H1 (cell line): Measurements from ENCODE around the gene SCP2. TPM values are rescaled to one million over a fixed set of nuclear protein-coding genes. Genes with fewer than 3 reads are reported as not detected.
A peak's percentile ranks its signal among the peaks of the same experiment; 100 is the strongest.

ENCODE experiments used
- CTCF ChIA-PET: fragments of 300-600 bp; sonication (Branson Sonifier 250); formaldehyde crosslinking; loops from one replicate; lab custom pipeline; 2021; ENCODE audit not compliant: partially characterized antibody; lab: Charles Lee
- POLR2A ChIA-PET: fragments of 300-600 bp; sonication (Branson Sonifier 250); formaldehyde crosslinking; loops from one replicate; lab custom pipeline; 2021; ENCODE audit warnings: inconsistent platforms; ENCODE audit not compliant: partially characterized antibody; lab: Charles Lee
- DNase-seq, 2 experiments: peaks; one replicate each; pipeline versions ENCODE4 v3.0.0 to v3.0.0-alpha.2; 2010 to 2022; ENCODE audit warnings: low spot score in 2 of 2, low read depth in 1 of 2, mixed read lengths in 1 of 2
- FAIRE-seq: peaks from 2 replicates; lab custom pipeline; 2011; peaks lifted over from hg19 to GRCh38; lab: Jason Lieb, UNC
- H2AFZ ChIP-seq: 2 replicates; pipeline ENCODE4 v1.8.1; 2012; ENCODE audit warnings: low read length, inconsistent platforms
- H2AK5ac ChIP-seq: 2 replicates; pipeline ENCODE4 v1.6.1; 2013; ENCODE audit warnings: low read depth, low read length
- H2BK120ac ChIP-seq: replicated peaks from 2 replicates; pipeline ENCODE3; 2013; ENCODE audit warnings: low read depth, low read length, inconsistent platforms
- H2BK12ac ChIP-seq: 2 replicates; pipeline ENCODE4 v1.6.1; 2013; ENCODE audit warnings: low read depth, low read length
- H2BK15ac ChIP-seq: 2 replicates; pipeline ENCODE4 v1.6.1; 2013; ENCODE audit warnings: low read length
- H2BK20ac ChIP-seq: 2 replicates; pipeline ENCODE4 v1.6.1; 2013; ENCODE audit warnings: low read length
- H2BK5ac ChIP-seq: 2 replicates; pipeline ENCODE4 v1.6.1; 2013; ENCODE audit warnings: low read depth, low read length
- H3K14ac ChIP-seq: 2 replicates; pipeline ENCODE4 v1.6.1; 2013; ENCODE audit warnings: inconsistent platforms; ENCODE audit not compliant: insufficient read length
- H3K18ac ChIP-seq: 2 replicates; pipeline ENCODE4 v1.6.1; 2013; ENCODE audit warnings: low read length; ENCODE audit errors: extremely low read depth
- H3K23ac ChIP-seq: 2 replicates; pipeline ENCODE4 v1.6.1; 2013; ENCODE audit warnings: inconsistent platforms; ENCODE audit not compliant: insufficient read length
- H3K23me2 ChIP-seq: 2 replicates; pipeline ENCODE4 v1.6.1; 2013; ENCODE audit warnings: low read depth, low read length
- H3K27ac ChIP-seq: 2 replicates; pipeline ENCODE4 v1.6.1; 2011; ENCODE audit warnings: low read depth, low read length, inconsistent platforms
- H3K27me3 ChIP-seq, 4 experiments: replicated peaks in 1 of 4; 1 replicate in 1 of 4; 2 replicates in 3 of 4; pipeline versions ENCODE4 v1.6.1 to v1.8.1; 2011 to 2013; ENCODE audit warnings: low read length in 3 of 4, mild to moderate bottlenecking in 3 of 4, inconsistent platforms in 2 of 4, mixed read lengths in 2 of 4, moderate library complexity in 1 of 4; ENCODE audit not compliant: control insufficient read depth in 3 of 4, insufficient read depth in 3 of 4; ENCODE audit errors: extremely low read depth in 1 of 4
- H3K36me3 ChIP-seq, 4 experiments: 2 replicates each; pipeline versions ENCODE4 v1.6.1 to v1.8.1; 2011 to 2013; ENCODE audit warnings: mild to moderate bottlenecking in 4 of 4, low read length in 3 of 4, moderate library complexity in 2 of 4, control low read depth in 1 of 4, inconsistent platforms in 1 of 4; ENCODE audit not compliant: insufficient read depth in 4 of 4, control insufficient read depth in 2 of 4
- H3K4ac ChIP-seq: replicated peaks from 2 replicates; pipeline ENCODE3; 2013; ENCODE audit warnings: low read length, low read depth, mixed read lengths, inconsistent platforms; ENCODE audit not compliant: insufficient read length
- H3K4me1 ChIP-seq, 4 experiments: replicated peaks in 1 of 4; 1 replicate in 1 of 4; 2 replicates in 3 of 4; pipeline versions ENCODE4 v1.6.1 to v1.8.1; 2011 to 2013; ENCODE audit warnings: low read length in 3 of 4, inconsistent platforms in 2 of 4, mixed read lengths in 1 of 4; ENCODE audit not compliant: insufficient read depth in 4 of 4, control insufficient read depth in 3 of 4
- H3K4me2 ChIP-seq, 2 experiments: 2 replicates each; pipeline versions ENCODE4 v1.6.1 to v1.8.1; 2011 to 2013; ENCODE audit warnings: low read depth in 2 of 2, low read length in 2 of 2, control low read depth in 1 of 2, inconsistent platforms in 1 of 2, mild to moderate bottlenecking in 1 of 2; ENCODE audit not compliant: insufficient read depth in 1 of 2
- H3K4me3 ChIP-seq, 4 experiments: fragments of 200-600, 300-600 bp in 1 of 4; sonication (generic), shearing (Covaris generic), sonication (Bioruptor Twin) in 1 of 4; 2 replicates each; pipeline versions ENCODE4 v1.5.1 to v1.8.1; 2011 to 2016; ENCODE audit warnings: low read length in 4 of 4, low read depth in 3 of 4, control low read depth in 2 of 4, inconsistent platforms in 2 of 4, mild to moderate bottlenecking in 2 of 4, mixed read lengths in 1 of 4, moderate library complexity in 1 of 4; ENCODE audit not compliant: insufficient read depth in 2 of 4; ENCODE audit errors: extremely low read depth in 1 of 4
- H3K56ac ChIP-seq: replicated peaks from 2 replicates; pipeline ENCODE3; 2013; ENCODE audit warnings: low read depth, mild to moderate bottlenecking, mixed read lengths, low read length, inconsistent platforms; ENCODE audit not compliant: insufficient read length
- H3K79me1 ChIP-seq: 2 replicates; pipeline ENCODE4 v1.6.1; 2013; ENCODE audit warnings: low read depth, low read length, control low read depth
- H3K79me2 ChIP-seq, 2 experiments: 2 replicates each; pipeline versions ENCODE4 v1.6.1 to v1.8.1; 2012 to 2013; ENCODE audit warnings: low read length in 2 of 2, mild to moderate bottlenecking in 2 of 2, inconsistent platforms in 1 of 2; ENCODE audit not compliant: insufficient read depth in 2 of 2, control insufficient read depth in 1 of 2
- H3K9ac ChIP-seq, 4 experiments: replicated peaks in 1 of 4; 1 replicate in 1 of 4; 2 replicates in 3 of 4; pipeline versions ENCODE4 v1.6.1 to v1.8.1; 2011 to 2013; ENCODE audit warnings: low read depth in 3 of 4, low read length in 3 of 4, control low read depth in 2 of 4, mild to moderate bottlenecking in 2 of 4, moderate library complexity in 2 of 4, inconsistent platforms in 1 of 4; ENCODE audit errors: extremely low read depth in 1 of 4
- H3K9me3 ChIP-seq, 2 experiments: 2 replicates each; pipeline versions ENCODE4 v1.6.1 to v1.8.1; 2012 to 2013; ENCODE audit warnings: mild to moderate bottlenecking in 2 of 2, moderate library complexity in 2 of 2, control low read depth in 1 of 2, inconsistent platforms in 1 of 2, low read depth in 1 of 2, low read length in 1 of 2, mixed read lengths in 1 of 2; ENCODE audit not compliant: insufficient read depth in 2 of 2
- H4K20me1 ChIP-seq, 2 experiments: replicated peaks in 1 of 2; 2 replicates each; pipeline versions ENCODE3 to v1.8.1; 2011 to 2013; ENCODE audit warnings: inconsistent platforms in 2 of 2, low read length in 2 of 2, mild to moderate bottlenecking in 1 of 2; ENCODE audit not compliant: insufficient read depth in 2 of 2, control insufficient read depth in 1 of 2
- H4K5ac ChIP-seq: 2 replicates; pipeline ENCODE4 v1.6.1; 2013; ENCODE audit warnings: low read length, low read depth, mixed read lengths, inconsistent platforms; ENCODE audit not compliant: insufficient read length
- H4K8ac ChIP-seq: 2 replicates; pipeline ENCODE4 v1.8.0; 2013; ENCODE audit warnings: mild to moderate bottlenecking, moderate library complexity, low read length, inconsistent platforms; ENCODE audit not compliant: insufficient read depth; ENCODE audit errors: extremely low read depth
- H4K91ac ChIP-seq: replicated peaks from 2 replicates; pipeline ENCODE3; 2013; ENCODE audit warnings: low read length, mixed read lengths, inconsistent platforms; ENCODE audit not compliant: insufficient read length
- CBX8 ChIP-seq: fragments of 300-800, 300-1000 bp; sonication (generic); IDR thresholded peaks from 2 replicates; pipeline ENCODE4 v1.7.1; 2016; ENCODE audit warnings: low read depth, low read length, borderline replicate concordance
- CTCF ChIP-seq, 3 experiments: IDR thresholded peaks; 1 replicate in 2 of 3; 2 replicates in 1 of 3; pipeline versions ENCODE4 v1.5.1 to v1.6.1; 2011; ENCODE audit warnings: low read length in 3 of 3, mild to moderate bottlenecking in 3 of 3, inconsistent platforms in 2 of 3, low read depth in 1 of 3, moderate library complexity in 1 of 3; ENCODE audit not compliant: insufficient read depth in 1 of 3; ENCODE audit errors: control extremely low read depth in 1 of 3
- EZH2 ChIP-seq: fragments of 200-600 bp; sonication (generic); IDR thresholded peaks from 2 replicates; pipeline ENCODE4 v1.7.1; 2012; ENCODE audit warnings: low read depth, mild to moderate bottlenecking, moderate library complexity, low read length, inconsistent platforms; ENCODE audit not compliant: severe bottlenecking
- FOSL1 ChIP-seq: IDR thresholded peaks from 2 replicates; pipeline ENCODE4 v1.6.1; 2011; ENCODE audit warnings: mild to moderate bottlenecking, low read depth, low read length, moderate library complexity; ENCODE audit not compliant: insufficient read depth
- JUND ChIP-seq: IDR thresholded peaks from 2 replicates; pipeline ENCODE4 v1.6.1; 2011; ENCODE audit warnings: mild to moderate bottlenecking, improper control_type of control experiment, low read length
- KDM1A ChIP-seq: fragments of 200-600, 300-600 bp; sonication (generic); IDR thresholded peaks from 2 replicates; pipeline ENCODE4 v1.7.1; 2016; ENCODE audit warnings: mild to moderate bottlenecking, low read length, borderline replicate concordance
- KDM4A ChIP-seq: IDR thresholded peaks from one replicate; pipeline ENCODE4 v1.7.1; 2012; ENCODE audit warnings: low read depth, mild to moderate bottlenecking, moderate library complexity, low read length, inconsistent platforms; ENCODE audit not compliant: severe bottlenecking
- POLR2A ChIP-seq, 2 experiments: IDR thresholded peaks; 1 replicate in 1 of 2; 2 replicates in 1 of 2; pipeline ENCODE4 v1.6.1; 2011; ENCODE audit warnings: low read depth in 2 of 2, low read length in 2 of 2, mild to moderate bottlenecking in 2 of 2; ENCODE audit errors: control extremely low read depth in 1 of 2
- SAP30 ChIP-seq: fragments of 300-600 bp; sonication (generic); IDR thresholded peaks from 2 replicates; pipeline ENCODE4 v1.7.1; 2012; ENCODE audit warnings: low read length, moderate library complexity, mild to moderate bottlenecking, inconsistent platforms; ENCODE audit not compliant: insufficient read depth, insufficient replicate concordance
- SIN3A ChIP-seq, 2 experiments: IDR thresholded peaks in 1 of 2; conservative IDR thresholded peaks in 1 of 2; 2 replicates each; pipeline ENCODE4 v1.6.1; 2011 to 2012; ENCODE audit warnings: low read length in 2 of 2, improper control_type of control experiment in 1 of 2, low read depth in 1 of 2, mild to moderate bottlenecking in 1 of 2
- WGBS, 2 experiments: shearing (Covaris generic) in 1 of 2; methylation state at CpG; one replicate each; pipeline versions ENCODE4 v1.1.6 to v1.1.7; 2013 to 2015; ENCODE audit warnings: low lambda C conversion rate in 2 of 2, mixed read lengths in 2 of 2, inconsistent platforms in 1 of 2, low coverage in 1 of 2, missing lambda C conversion rate in 1 of 2; ENCODE audit not compliant: insufficient replicate concordance in 2 of 2, insufficient coverage in 1 of 2, insufficient read length in 1 of 2; ENCODE audit errors: extremely low coverage in 1 of 2, missing lambda C conversion rate in 1 of 2; 5-methylcytosine and 5-hydroxymethylcytosine counted together
- polyA plus RNA-seq, 7 experiments: library from polyadenylated mRNA; depleted of rRNA in 3 of 7; stranded (reverse) in 5 of 7; unstranded in 2 of 7; fragments of >200 nt in 5 of 7; fragments of 200-250 nt in 2 of 7; gene quantifications; 1 replicate in 5 of 7; 2 replicates in 1 of 7; 4 replicates in 1 of 7; pipeline versions ENCODE4 v1.2.1 to v1.2.3, GENCODE V29; 2011 to 2013; ENCODE audit warnings: missing spikeins in 2 of 7, mixed read lengths in 2 of 7
- total RNA-seq: library from RNA; stranded (reverse); fragmentation: NEBNext Ultra II Directional; extraction: Animal tissue kit (Norgen Biotek cat#: 25700); gene quantifications from 2 replicates; pipeline ENCODE4 v1.2.1, GENCODE V29; 2021

The SCP2 gene
- total and polyA plus RNA-seq, 2 of the 8 experiments (the other 6 are each of a cell fraction or from before 2014, with no cell fraction given), result 20.9 to 54.3 TPM

- Histone ChIP-seq H2AFZ (no peak overlapping the region), H3K36me3 (no peaks in the 10 kb centered on the region; a peak in 1 of 8 replicates), H2BK120ac (no peak overlapping the region), H3K79me1 (no peaks in the 10 kb centered on the region), H3K9me3 (no peaks in the 10 kb centered on the region), H2AK5ac (no peak overlapping the region), H3K9ac (no peak overlapping the region), H3K14ac (no peak overlapping the region), H3K18ac (no peak overlapping the region), H3K4me1 (peaks cover 3 to 12% (median 9%) of the 10 kb centered on the region in 4 experiments), H3K23ac (no peak overlapping the region), H3K4ac (no peak overlapping the region), H3K4me2 (0 out of 4 replicates have a peak overlapping the region, but pooled peaks of 1 of the 2 experiments have one; percentile 3), H3K27me3 (no peaks in the 10 kb centered on the region), H4K8ac (no peak overlapping the region), H2BK5ac (no peak overlapping the region), H3K4me3 (no peak overlapping the region), H2BK12ac (no peak overlapping the region), H2BK20ac (no peak overlapping the region), H4K91ac (no peak overlapping the region), H4K20me1 (no peaks in the 10 kb centered on the region), H2BK15ac (no peak overlapping the region), H3K56ac (no peak overlapping the region), H3K79me2 (no peaks in the 10 kb centered on the region), H3K23me2 (no peaks in the 10 kb centered on the region), H3K27ac (no peak overlapping the region), H4K5ac (no peak overlapping the region)
- FAIRE-seq, result no peak
- WGBS, 2 experiments, result 79% methylated on average over 3 of the region's 3 CpGs; no CpG with 5 or more reads in 1 of the 2 experiments
- ChIA-PET CTCF (interaction anchor here (0.6 to 2.0 kb wide), 3 partner anchors 12 to 219 kb away, joined by 3 to 5 read pairs (median 3); partner anchors contain the start of gene PODN), POLR2A (no interaction called here)
- no peak for DNase-seq
- TF ChIP-seq SAP30, result no peak
- no peak for TF ChIP-seq CTCF (IDR thresholded peaks at IDR 0.05; ENCODE audit: control extremely low read depth in 1 of 3, insufficient read depth in 1 of 3, low read depth in 1 of 3, low read length in 3 of 3)
- no peak for TF ChIP-seq SIN3A (conservative IDR thresholded peaks at IDR 0.05 in 1 of 2, IDR thresholded peaks at IDR 0.05 in 1 of 2; ENCODE audit: low read depth in 1 of 2, low read length in 2 of 2)
- TF ChIP-seq CBX8, result no peak
- TF ChIP-seq KDM4A, result no peak
- no peak for TF ChIP-seq POLR2A (IDR thresholded peaks at IDR 0.05; ENCODE audit: control extremely low read depth in 1 of 2, low read depth in 2 of 2, low read length in 2 of 2)
- no peak for TF ChIP-seq KDM1A
- no peak for TF ChIP-seq JUND
- no peak for TF ChIP-seq EZH2
- no peak for TF ChIP-seq FOSL1
These were observed 122.0 kb downstream of the SCP2 start for GRCh38 chr1:53048960-53049573.
